ENCODE measurements around the gene DCTN3.

DCTN3 gene

GRCh38 chr9:34570809-34571480 lies 49.4 kb downstream of the DCTN3 start:
- no peak for FAIRE-seq

- no peak for FAIRE-seq
These were observed 49.9 kb downstream of the DCTN3 start for GRCh38 chr9:34570376-34570775.

DNA sequence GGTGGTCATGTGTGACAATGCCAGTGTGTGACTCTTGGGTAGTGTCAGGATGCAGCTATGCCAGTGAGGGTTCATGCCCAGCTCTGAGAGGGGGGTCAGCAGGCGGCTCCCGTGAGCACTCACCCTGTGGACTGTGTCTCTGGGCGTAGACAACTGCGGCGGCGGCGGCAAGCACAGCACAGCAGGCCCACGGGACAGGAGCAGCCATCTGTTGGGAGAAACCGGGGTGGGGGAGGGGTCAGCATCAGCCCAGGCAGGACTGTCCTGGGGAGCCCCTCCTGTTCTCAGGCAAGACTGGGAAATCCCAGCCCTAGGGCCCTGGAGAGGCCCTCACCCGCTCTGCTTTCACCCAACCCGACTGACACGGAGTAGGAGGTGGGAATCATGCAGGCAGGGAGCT lies 51.5 kb downstream of the DCTN3 start:
- FAIRE-seq = no peak

GRCh38 chr9:34568133-34568532 lies 52.2 kb downstream of the DCTN3 start:
- FAIRE-seq = no peak

GRCh38 chr9:34566972-34567371 lies 53.3 kb downstream of the DCTN3 start:
- FAIRE-seq = no peak

- no peak for FAIRE-seq
These were observed 54.0 kb downstream of the DCTN3 start for GRCh38 chr9:34566322-34566721.

DNA sequence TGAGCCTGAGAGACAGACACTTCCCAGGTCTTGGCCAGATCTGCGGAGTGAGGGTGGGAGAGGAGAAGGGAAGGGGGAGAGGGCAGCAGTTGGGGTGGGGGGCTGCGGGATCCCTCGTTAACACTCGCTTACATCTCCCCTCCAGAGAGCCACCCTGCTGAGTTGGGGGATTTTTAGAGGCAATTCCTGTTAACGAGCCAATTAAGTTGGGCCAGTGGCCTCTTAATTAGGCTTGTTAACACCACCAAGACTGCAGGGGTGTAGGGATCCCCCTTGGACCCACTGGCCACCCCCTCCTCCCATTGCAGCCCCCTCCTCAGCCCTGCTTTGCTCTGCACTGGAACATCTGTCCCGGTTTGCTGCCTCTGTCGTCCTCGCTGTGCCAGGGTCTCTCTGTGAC lies 54.4 kb downstream of the DCTN3 start:
- no peak for FAIRE-seq

DNA sequence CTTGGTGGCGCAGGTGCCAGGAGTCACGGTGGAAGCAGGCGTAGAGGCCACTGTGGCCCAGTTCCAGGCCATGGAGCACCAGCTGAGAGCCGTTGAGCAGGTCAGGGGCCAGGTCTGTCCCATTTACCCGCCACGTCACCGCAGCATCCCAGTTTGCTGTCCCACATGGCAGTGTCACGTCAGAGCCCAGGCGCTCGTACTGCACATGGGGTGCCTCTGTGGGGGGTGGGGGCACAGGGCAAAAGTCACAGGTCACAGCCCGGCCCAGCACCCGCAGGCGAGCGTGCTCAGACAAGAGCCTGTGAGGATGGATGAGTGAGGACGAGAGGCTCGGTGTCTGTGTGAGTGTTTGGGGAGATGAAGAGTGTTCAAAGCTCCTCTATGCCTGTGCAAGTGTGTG lies 55.7 kb downstream of the DCTN3 start:
- no peak for FAIRE-seq
